Naive thymus-derived CD4-positive, alpha-beta T cell (primary cell): ENCODE data around the gene SRPK1. TPM values are rescaled to one million over a fixed set of nuclear protein-coding genes. Genes with fewer than 3 reads are reported as not detected.
"Not testable (repeated sequence)": the region's sequence is repeated elsewhere in the genome, so short reads cannot be mapped to it uniquely, and the experiment has no call there.

Source experiments
- ATAC-seq: fragments of 150-1000 bp; cut with Tn5 transposase; 2 replicates; pipeline ENCODE4 v1.10.0; 2021; ENCODE audit warnings: mild to moderate bottlenecking, moderate library complexity
- CTCF ChIA-PET: fragments of 350-600 bp; sonication (Branson Sonifier 250); formaldehyde crosslinking; loops from one replicate; lab custom pipeline; 2021; ENCODE audit warnings: antibody characterized with exemption; lab: Charles Lee
- POLR2A ChIA-PET: fragments of 350-600 bp; sonication (Branson Sonifier 250); formaldehyde crosslinking; loops from one replicate; lab custom pipeline; 2021; ENCODE audit warnings: antibody characterized with exemption, inconsistent platforms; lab: Charles Lee
- DNase-seq, 9 donors: peaks; one replicate each; pipeline versions ENCODE4 v3.0.0 to v3.0.0-alpha.2; 2020 to 2022; ENCODE audit warnings: mixed read lengths in 1 of 9
- H3K27ac ChIP-seq: one replicate; pipeline ENCODE4 v1.7.0; 2013; ENCODE audit warnings: mild to moderate bottlenecking, low read depth, low read length, moderate library complexity
- H3K27me3 ChIP-seq, 2 donors: one replicate each; pipeline ENCODE4 v1.7.0; 2013; ENCODE audit warnings: low read length in 2 of 2, mild to moderate bottlenecking in 2 of 2, moderate library complexity in 2 of 2; ENCODE audit not compliant: control insufficient read depth in 2 of 2, insufficient read depth in 2 of 2
- H3K36me3 ChIP-seq, 3 experiments: 1 replicate in 2 of 3; 2 replicates in 1 of 3; pipeline ENCODE4 v1.7.0; 2013; ENCODE audit warnings: low read length in 3 of 3, mild to moderate bottlenecking in 3 of 3, moderate library complexity in 1 of 3; ENCODE audit not compliant: insufficient read depth in 3 of 3, control insufficient read depth in 2 of 3
- H3K4me1 ChIP-seq, 2 donors: one replicate each; pipeline ENCODE4 v1.7.0; 2013; ENCODE audit warnings: low read length in 2 of 2, mild to moderate bottlenecking in 2 of 2, moderate library complexity in 1 of 2; ENCODE audit not compliant: control insufficient read depth in 2 of 2, insufficient read depth in 2 of 2
- H3K4me3 ChIP-seq: 2 replicates; pipeline ENCODE4 v1.7.0; 2013; ENCODE audit warnings: mild to moderate bottlenecking, low read length
- H3K9me3 ChIP-seq, 3 experiments: 1 replicate in 2 of 3; 2 replicates in 1 of 3; pipeline ENCODE4 v1.7.0; 2013; ENCODE audit warnings: low read length in 3 of 3; ENCODE audit not compliant: control insufficient read depth in 2 of 3
- H3K27ac Mint-ChIP-seq, 9 donors: one replicate each; pipeline ENCODE4 v1.8.0; 2020 to 2022; ENCODE audit warnings: mixed read lengths in 9 of 9, mild to moderate bottlenecking in 8 of 9, moderate library complexity in 5 of 9, inconsistent platforms in 2 of 9
- H3K27me3 Mint-ChIP-seq, 5 donors: one replicate each; pipeline ENCODE4 v1.8.0; 2021 to 2022; ENCODE audit warnings: mixed read lengths in 5 of 5, mild to moderate bottlenecking in 1 of 5
- H3K36me3 Mint-ChIP-seq, 5 donors: one replicate each; pipeline ENCODE4 v1.8.0; 2020 to 2022; ENCODE audit warnings: mixed read lengths in 5 of 5, mild to moderate bottlenecking in 3 of 5, inconsistent platforms in 1 of 5
- H3K4me1 Mint-ChIP-seq, 7 donors: one replicate each; pipeline ENCODE4 v1.8.0; 2020 to 2022; ENCODE audit warnings: mixed read lengths in 7 of 7, mild to moderate bottlenecking in 3 of 7, inconsistent platforms in 1 of 7
- H3K4me3 Mint-ChIP-seq, 10 donors: one replicate each; pipeline ENCODE4 v1.8.0; 2020 to 2022; ENCODE audit warnings: mild to moderate bottlenecking in 10 of 10, mixed read lengths in 10 of 10, moderate library complexity in 6 of 10, inconsistent platforms in 2 of 10
- H3K9me3 Mint-ChIP-seq, 11 donors: one replicate each; pipeline ENCODE4 v1.8.0; 2020 to 2022; ENCODE audit warnings: mixed read lengths in 11 of 11, mild to moderate bottlenecking in 4 of 11, inconsistent platforms in 1 of 11, moderate library complexity in 1 of 11
- intact Hi-C, 2 donors: fragments of 100-400 bp; cut with micrococcal nuclease; formaldehyde crosslinking; loops; one replicate each; pipeline ENCODE4 v1.15.1; 2023
- polyA plus RNA-seq, 2 donors: library from polyadenylated mRNA; unstranded; fragments of 300-500 nt; fragmentation: Illumina TruSeq; gene quantifications; one replicate each; pipeline ENCODE4 v1.2.3, GENCODE V29; 2021
- total RNA-seq, 6 experiments: library from RNA in 5 of 6; stranded (reverse) in 5 of 6; gene quantifications; 1 replicate in 5 of 6; 2 replicates in 1 of 6; pipeline ENCODE4 v1.2.3 and lab custom pipeline; 2021 to 2026

Gene SRPK1
- total and polyA plus RNA-seq, 7 experiments from 2014 or later: 29.1 to 80.9 (median 42.1) TPM

GRCh38 chr6:35943390-35943789, 22.5 kb upstream of the SRPK1 start:
- no peaks in the 10 kb centered on the region for H3K4me1 ChIP-seq
- no peaks in the 10 kb centered on the region for H3K36me3 ChIP-seq
- ChIA-PET POLR2A (no interaction called here), CTCF (interaction anchor here (0.6 kb wide), 1 partner anchor 138 kb away, joined by 3 read pairs; no protein-coding TSS in a partner anchor)
- ATAC-seq: no peak
- no peak overlapping the region for H3K27ac ChIP-seq
- Mint-ChIP-seq H3K4me3 (no peak overlapping the region), H3K36me3 (peaks cover 0 to 6% (median 0%) of the 10 kb centered on the region in 5 donors), H3K9me3 (peaks cover 0 to 7% (median 0%) of the 10 kb centered on the region in 11 donors), H3K4me1 (no peaks in the 10 kb centered on the region), H3K27ac (no peak overlapping the region), H3K27me3 (peaks cover 0 to 9% (median 2%) of the 10 kb centered on the region in 5 donors)
- H3K9me3 ChIP-seq: no peaks in the 10 kb centered on the region
- no peaks in the 10 kb centered on the region for H3K27me3 ChIP-seq
- no peak overlapping the region for H3K4me3 ChIP-seq
- DNase-seq: no peak
- intact Hi-C loops: no loop called here

GRCh38 chr6:35942355-35942754, 21.5 kb upstream of the SRPK1 start:
- POLR2A ChIA-PET: no interaction called here
- H3K9me3 Mint-ChIP-seq: peaks cover 0 to 11% (median 3%) of the 10 kb centered on the region in 11 donors
- peaks cover 0 to 6% (median 0%) of the 10 kb centered on the region in 5 donors for H3K36me3 Mint-ChIP-seq
- H3K27me3 ChIP-seq: no peaks in the 10 kb centered on the region
- H3K9me3 ChIP-seq: no peaks in the 10 kb centered on the region
- H3K4me3 Mint-ChIP-seq: no peak overlapping the region
- DNase-seq (no peak), ATAC-seq (no peak)
- no peaks in the 10 kb centered on the region for H3K36me3 ChIP-seq
- H3K27ac ChIP-seq: no peak overlapping the region
- CTCF ChIA-PET: no interaction called here
- peaks cover 0 to 9% (median 2%) of the 10 kb centered on the region in 5 donors for H3K27me3 Mint-ChIP-seq
- H3K4me3 ChIP-seq: no peak overlapping the region
- no peak overlapping the region for H3K27ac Mint-ChIP-seq
- intact Hi-C loops: no loop called here
- H3K4me1 ChIP-seq: no peaks in the 10 kb centered on the region
- no peaks in the 10 kb centered on the region for H3K4me1 Mint-ChIP-seq

GRCh38 chr6:35941170-35941569, 20.3 kb upstream of the SRPK1 start:
- DNase-seq, ATAC-seq, intact Hi-C loops, H3K36me3 Mint-ChIP-seq, CTCF ChIA-PET, H3K4me3 ChIP-seq, POLR2A ChIA-PET, H3K27ac ChIP-seq, H3K9me3 ChIP-seq, H3K36me3 ChIP-seq, H3K4me1 ChIP-seq, H3K4me1 Mint-ChIP-seq, H3K27ac Mint-ChIP-seq, H3K27me3 ChIP-seq, H3K4me3 Mint-ChIP-seq: not testable (repeated sequence)
- peaks cover 0 to 13% (median 4%) of the 10 kb centered on the region in 11 donors for H3K9me3 Mint-ChIP-seq
- peaks cover 0 to 12% (median 9%) of the 10 kb centered on the region in 5 donors for H3K27me3 Mint-ChIP-seq

- ATAC-seq, H3K4me1 Mint-ChIP-seq, CTCF ChIA-PET, H3K9me3 ChIP-seq, H3K36me3 ChIP-seq, H3K27me3 ChIP-seq, H3K36me3 Mint-ChIP-seq, POLR2A ChIA-PET, H3K4me1 ChIP-seq, H3K27ac Mint-ChIP-seq, intact Hi-C loops, H3K4me3 Mint-ChIP-seq, H3K4me3 ChIP-seq, DNase-seq, H3K27ac ChIP-seq: not testable (repeated sequence)
- Mint-ChIP-seq H3K27me3 (peaks cover 0 to 18% (median 12%) of the 10 kb centered on the region in 5 donors), H3K9me3 (peaks cover 0 to 13% (median 4%) of the 10 kb centered on the region in 11 donors)
These were observed 19.1 kb upstream of the SRPK1 start for GRCh38 chr6:35940014-35940413.

GRCh38 chr6:35939259-35939658, 18.4 kb upstream of the SRPK1 start:
- H3K4me1 ChIP-seq, H3K27ac Mint-ChIP-seq, POLR2A ChIA-PET, H3K36me3 Mint-ChIP-seq, DNase-seq, CTCF ChIA-PET, ATAC-seq, H3K9me3 ChIP-seq, H3K4me1 Mint-ChIP-seq, H3K4me3 ChIP-seq, H3K4me3 Mint-ChIP-seq, H3K36me3 ChIP-seq, H3K27ac ChIP-seq, intact Hi-C loops, H3K27me3 ChIP-seq: not testable (repeated sequence)
- H3K27me3 Mint-ChIP-seq: peaks cover 0 to 21% (median 12%) of the 10 kb centered on the region in 5 donors
- peaks cover 0 to 13% (median 4%) of the 10 kb centered on the region in 11 donors for H3K9me3 Mint-ChIP-seq

GRCh38 chr6:35936681-35937359, 15.9 kb upstream of the SRPK1 start:
- POLR2A ChIA-PET: no interaction called here

More at GRCh38 chr6:35936681-35937359, 15.9 kb upstream of the SRPK1 start:
- Mint-ChIP-seq H3K36me3 (peaks cover 0 to 6% (median 2%) of the 10 kb centered on the region in 5 donors), H3K27ac (no peak overlapping the region), H3K4me3 (no peak overlapping the region), H3K4me1 (peaks cover 0 to 8% (median 0%) of the 10 kb centered on the region in 7 donors), H3K9me3 (peaks cover 0 to 13% (median 3%) of the 10 kb centered on the region in 11 donors), H3K27me3 (peaks cover 0 to 21% (median 12%) of the 10 kb centered on the region in 5 donors)
- no peak for DNase-seq
- ATAC-seq: no peak
- intact Hi-C loops: no loop called here
- H3K9me3 ChIP-seq: no peaks in the 10 kb centered on the region
- H3K4me3 ChIP-seq: no peak overlapping the region
- CTCF ChIA-PET: interaction anchor here (0.7 kb wide), 1 partner anchor 1922 kb away, joined by 3 read pairs; no protein-coding TSS in a partner anchor
- no peaks in the 10 kb centered on the region for H3K27me3 ChIP-seq
- H3K27ac ChIP-seq: no peak overlapping the region
- no peaks in the 10 kb centered on the region for H3K36me3 ChIP-seq
- H3K4me1 ChIP-seq: no peaks in the 10 kb centered on the region
